CD4-positive, alpha-beta T cell treated with Interleukin-4 for 4 hours (primary cell): Measurements from ENCODE around the gene PAFAH2.

Experiments used
- DNase-seq: peaks from one replicate; pipeline ENCODE4 v3.0.0-alpha.2; 2020

Gene PAFAH2

DNA sequence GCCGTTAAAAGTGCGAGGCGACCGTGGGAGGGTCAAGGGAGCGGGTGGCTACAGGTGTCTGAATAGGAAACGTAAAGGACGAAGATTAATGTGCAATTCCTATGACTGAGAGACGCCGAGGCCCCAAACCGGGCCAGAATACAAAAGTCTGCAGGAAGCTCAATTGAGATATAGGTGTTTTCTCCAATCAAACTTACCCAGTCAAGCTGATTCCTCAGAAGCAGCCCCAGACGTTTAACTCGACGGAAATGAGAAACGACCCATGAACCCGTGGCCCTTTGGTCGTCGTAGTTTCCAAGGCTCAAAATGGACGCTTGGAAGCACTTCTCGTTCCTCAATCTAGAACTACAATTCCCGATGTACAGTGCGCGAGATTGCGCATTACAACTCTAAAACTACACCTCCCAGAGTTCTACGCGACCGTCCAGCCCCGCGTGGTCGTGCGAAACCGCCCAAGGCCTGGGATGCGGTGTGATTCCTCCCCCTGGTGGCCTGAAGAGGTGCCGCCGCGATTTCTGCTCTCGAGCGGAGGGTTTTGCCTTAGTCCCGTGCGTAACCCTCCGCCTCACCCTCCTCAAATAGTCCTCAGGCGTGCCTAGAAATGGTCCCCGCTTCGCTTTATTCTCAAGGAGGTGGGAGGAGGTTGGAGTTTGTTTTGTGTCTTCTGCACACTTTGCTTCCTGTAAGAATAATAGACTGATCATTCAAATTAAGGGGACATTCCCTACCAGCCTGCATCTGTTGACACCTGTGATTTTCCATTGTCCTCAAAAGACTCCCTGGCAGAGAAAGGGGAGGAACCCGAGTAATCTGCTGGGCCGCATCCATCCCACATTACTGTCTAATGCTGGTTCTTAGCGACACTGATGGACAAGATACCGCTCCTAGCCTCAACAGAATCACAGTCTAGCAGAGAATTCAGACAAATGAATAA, at the start of gene PAFAH2:
PAFAH2 (minus strand) TSS at position 236 of the 934 bp plus-strand sequence. CDS start 7,247 bp downstream, outside the sequence.
- peak; percentile 99 for DNase-seq

- DNase-seq: no peak
These were observed 49.5 kb upstream of the PAFAH2 start for GRCh38 chr1:26047278-26047874.

DNA sequence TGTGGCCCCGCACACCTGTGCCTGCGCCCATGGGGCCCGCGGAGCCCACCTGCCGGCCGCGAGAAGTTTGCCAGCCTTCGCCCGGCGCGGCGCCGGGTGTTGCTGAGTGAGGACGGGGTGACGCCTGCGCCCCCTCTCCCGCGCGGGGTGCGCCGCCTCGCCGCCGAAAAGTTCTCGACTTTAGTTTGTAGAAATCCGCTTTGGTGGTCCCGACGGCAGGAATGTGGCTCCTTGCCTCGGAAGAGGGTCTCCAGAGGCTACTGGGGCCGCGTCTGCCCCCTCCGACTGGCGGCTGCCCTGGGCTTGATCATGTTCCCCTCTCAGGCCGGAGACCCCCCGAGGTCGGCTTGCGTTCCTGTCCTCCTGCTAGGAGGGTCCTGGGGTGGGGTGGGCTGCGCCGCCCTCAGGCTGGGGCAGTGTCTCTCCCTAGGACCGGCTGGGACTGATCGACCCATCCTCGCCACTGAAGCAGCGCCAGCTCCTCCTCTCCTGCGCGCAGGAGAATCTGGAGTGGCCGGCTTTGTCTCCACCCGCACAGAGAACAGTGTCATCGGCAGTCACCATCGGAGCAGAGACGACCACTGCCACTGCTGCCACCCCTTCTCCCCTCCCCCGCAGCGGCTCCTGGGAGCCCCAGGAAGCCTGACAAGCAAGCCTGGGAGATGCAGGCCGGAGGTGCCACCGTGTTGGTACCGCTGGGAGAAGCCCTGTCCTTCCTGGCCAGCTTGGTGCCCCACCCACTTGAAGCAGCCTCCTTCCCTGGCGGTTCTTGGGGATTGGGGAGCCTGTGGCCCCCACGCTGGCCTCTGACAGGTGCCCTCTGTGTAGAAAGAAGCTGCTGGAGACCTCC, 48.6 kb upstream of the PAFAH2 start:
- no peak for DNase-seq

- DNase-seq: no peak
These were observed 47.9 kb upstream of the PAFAH2 start, which contains the start of gene SLC30A2 for GRCh38 chr1:26045722-26046245. Gene SLC30A2 (minus strand): TSS chr1:26046118. CDS start chr1:26045896, 222 bp downstream.

GRCh38 chr1:26044971-26045721, 47.3 kb upstream of the PAFAH2 start:
- no peak for DNase-seq

- DNase-seq: no peak
These were observed 46.6 kb upstream of the PAFAH2 start for GRCh38 chr1:26044414-26044813.

GRCh38 chr1:26043765-26044164, 45.9 kb upstream of the PAFAH2 start:
- no peak for DNase-seq

DNA sequence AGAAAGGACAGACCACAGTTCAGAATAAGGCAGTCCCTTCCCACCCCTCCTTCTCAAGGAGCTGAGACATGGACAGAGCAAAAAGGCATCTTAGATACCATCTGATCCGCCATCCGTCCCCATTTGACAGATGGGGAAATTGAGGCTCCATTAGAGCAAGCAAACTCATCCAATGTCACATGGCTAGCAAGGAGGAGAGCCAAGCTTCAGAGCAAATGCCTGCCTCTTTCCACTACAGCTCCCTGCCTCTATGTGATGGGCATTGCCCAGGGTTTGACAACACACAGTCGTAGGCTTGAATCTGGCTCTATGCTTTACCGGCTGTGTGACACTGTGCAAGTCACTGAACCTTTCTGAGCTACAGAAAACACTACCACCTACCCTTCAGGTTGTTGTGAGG, 44.1 kb upstream of the PAFAH2 start:
- no peak for DNase-seq

DNA sequence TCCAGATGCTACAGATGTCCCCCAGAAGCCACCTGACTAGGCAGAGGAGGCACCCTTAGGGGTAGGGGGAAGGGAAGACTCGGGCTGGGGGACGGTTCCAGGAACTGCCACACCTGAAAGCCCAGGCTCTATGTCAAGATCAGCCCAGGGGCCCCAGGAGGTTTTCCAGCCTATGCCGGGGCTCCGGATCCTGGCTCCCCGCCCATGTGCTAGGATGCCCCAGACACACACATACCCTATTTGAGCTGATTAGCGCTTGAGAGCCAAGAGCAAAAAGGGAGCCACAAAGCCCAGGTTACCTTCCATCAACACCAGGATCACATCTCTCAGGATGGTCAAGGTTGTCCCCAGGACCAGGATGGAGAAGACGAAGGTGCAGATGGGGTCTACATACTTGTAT, 43.5 kb upstream of the PAFAH2 start:
- DNase-seq: no peak

GRCh38 chr1:26038904-26039303, 41.0 kb upstream of the PAFAH2 start:
- no peak for DNase-seq

DNA sequence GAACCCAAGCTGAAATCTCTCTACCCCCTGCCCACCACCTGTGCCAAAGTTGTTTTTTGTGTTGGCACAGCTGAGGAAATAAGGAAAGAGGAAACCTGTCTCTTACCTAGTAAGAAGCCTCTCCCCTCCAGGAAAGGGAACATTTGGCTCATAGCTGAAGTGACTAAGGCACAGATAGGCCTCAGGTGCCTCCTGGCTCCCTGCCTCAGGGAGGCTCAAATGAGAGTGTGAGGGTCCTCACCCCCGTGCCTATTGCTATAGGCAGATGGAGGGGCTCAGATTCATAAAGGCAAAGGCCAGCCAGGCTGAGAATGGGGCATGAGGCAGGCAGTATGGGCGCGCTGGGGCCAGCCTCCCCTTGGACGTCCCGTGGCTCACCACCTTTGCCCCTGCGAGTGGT, 40.6 kb upstream of the PAFAH2 start:
- DNase-seq: no peak

DNA sequence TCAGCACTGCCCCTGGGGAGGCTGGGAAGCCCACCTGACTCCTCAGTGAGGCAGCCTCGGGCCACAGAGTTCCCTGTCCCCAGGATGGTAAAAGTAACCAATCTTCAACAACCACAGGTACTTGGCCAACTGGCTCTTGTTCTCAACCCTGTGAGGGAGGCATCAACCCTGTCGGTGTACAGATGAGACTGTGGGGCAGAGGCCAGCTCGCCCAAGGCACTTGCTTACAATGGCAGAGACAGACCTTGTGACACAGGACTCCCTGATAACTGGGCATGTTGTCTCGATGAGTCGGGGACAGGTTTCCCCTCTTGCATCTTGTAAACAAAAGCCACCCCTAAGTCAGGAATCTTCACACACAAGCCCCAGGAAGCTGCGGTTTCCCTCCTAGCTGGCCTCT, 40.0 kb upstream of the PAFAH2 start:
- DNase-seq: no peak

DNA sequence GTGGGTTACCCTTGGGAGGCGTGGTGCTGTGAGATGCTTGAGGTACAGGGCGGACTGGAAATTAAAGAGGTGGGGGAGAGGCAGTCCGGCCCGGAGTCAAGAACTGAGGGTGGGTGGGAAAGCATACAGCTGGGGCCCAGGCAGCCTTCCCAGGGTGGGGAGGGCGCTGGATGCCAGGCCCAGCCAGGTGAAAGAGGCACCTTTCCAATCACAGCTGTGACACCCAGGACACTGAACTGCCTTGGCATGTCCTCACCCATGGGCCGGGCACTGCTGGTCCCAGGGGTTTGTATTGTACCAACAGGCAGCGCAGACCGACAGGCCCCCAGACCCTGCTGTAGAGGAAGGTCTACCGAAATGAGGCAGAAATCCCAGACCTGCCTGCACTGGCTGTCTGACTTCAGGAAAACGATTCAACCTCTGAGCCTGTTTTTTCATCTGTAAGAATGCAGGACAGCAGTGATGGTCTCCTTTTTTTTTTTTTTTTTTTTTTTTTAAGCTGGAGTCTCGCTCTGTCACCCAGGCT, 39.0 kb upstream of the PAFAH2 start:
- DNase-seq: no peak

DNA sequence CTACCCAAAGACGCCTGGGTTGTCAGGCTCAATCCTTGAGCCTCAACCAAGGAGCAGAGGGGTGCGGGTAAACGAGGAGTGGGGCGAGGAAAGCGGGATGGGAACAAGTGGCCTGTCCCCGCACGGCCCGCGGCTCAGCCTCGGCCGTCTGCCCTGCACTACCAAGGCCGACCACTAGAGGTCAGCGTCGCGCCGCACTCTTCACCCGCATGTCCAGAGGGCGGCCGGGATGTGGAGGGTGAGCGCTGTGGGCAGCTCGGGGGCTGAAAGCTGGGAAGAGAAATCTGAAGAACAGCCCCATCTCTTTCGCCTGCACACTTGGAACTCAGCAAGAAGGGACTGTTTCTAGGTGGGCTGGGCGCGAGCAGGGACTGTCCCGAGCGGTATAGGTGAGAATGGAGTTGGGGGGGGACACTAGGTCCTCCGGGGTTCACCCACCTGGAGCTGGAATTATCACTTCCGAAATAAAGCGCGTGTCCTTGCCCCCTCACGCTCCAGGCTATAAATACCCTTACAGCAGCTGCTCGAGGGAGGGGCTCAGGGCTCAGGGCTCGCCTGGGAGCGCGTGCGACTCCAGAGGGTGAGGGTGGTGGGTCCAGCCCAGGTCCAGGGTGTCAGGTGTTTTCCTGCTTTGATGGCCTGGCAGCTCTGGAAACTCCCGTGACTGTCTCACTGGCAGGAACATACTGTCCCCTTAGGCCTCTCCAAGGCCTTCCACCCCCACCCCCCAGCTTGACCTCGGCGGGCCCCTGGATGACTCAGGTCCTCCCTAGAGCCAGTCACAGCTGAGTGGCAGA, 38.3 kb upstream of the PAFAH2 start:
- peak; percentile 50 for DNase-seq

GRCh38 chr1:26035203-26035958, 37.5 kb upstream of the PAFAH2 start:
- DNase-seq: peak; percentile 91

DNA sequence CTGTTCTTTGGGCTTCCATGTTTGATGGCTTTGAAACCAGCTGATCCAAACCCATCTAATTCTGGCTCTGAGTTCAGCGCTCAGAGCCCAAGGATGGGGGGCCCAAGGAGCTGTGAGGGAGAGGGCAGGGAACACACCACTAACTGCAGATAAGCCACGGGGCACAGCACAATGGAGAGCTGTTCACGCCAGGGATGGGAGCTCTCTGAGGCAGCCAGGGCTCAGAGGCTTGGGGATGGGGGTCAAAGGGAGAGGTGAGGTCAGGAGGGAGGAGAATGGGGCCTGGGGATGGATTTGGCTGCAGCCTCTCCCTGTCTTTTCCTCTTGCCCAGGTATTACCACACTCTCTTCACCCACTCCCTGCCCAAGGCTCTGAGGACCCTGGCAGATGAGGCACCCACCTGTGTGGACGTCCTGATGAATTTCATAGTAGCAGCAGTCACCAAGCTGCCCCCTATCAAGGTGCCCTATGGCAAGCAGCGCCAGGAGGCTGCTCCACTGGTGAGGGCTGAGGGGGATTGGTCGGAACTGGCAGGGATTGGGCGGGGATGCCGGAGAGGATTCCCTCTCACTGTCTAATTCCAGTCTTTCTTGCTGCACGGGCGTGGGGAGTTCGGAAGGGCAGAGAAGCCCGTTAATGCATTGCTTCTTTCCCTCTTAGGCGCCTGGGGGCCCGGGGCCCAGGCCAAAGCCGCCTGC, 36.8 kb upstream of the PAFAH2 start:
- DNase-seq: no peak

GRCh38 chr1:26032656-26033357, 34.9 kb upstream of the PAFAH2 start:
- DNase-seq: no peak

DNA sequence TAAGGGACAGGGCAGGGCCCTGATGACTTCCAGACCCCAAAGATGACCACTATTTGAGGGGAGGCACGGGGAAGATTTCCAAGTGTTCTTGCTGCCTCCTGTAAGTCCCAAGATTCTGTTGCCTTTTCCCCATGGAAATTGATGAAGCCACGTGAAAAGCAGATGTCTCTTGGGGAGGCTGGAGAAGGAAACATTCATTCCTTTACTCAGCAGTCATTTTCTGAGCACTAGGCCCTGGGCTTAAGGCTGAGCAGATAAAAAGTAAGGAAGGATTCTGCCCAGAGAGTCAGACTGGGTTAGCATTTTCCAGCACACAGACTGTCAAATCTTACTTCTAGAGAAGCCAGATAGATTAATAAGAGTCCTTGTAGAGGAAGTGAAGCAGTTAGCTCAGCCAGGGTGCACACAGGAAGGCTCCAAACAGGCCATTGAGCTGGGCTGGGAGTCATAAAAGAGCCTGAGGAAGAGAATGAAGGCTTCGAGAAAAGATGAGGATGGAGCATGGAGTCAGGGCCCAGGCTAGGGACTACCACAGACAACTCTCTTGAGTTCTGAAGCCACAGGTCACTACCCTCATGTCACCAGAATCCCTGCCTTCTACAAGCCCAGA, 33.9 kb upstream of the PAFAH2 start:
- no peak for DNase-seq

GRCh38 chr1:26031196-26031595, 33.3 kb upstream of the PAFAH2 start:
- DNase-seq: no peak
